Inflammatory macrophage (primary cell): Measurements from ENCODE around the gene PSRC1.
A peak's percentile ranks its signal among the peaks of the same experiment; 100 is the strongest.
"Not testable (repeated sequence)": the region's sequence is repeated elsewhere in the genome, so short reads cannot be mapped to it uniquely, and the experiment has no call there.

Experiments
- DNase-seq, 2 donors: peaks; one replicate each; pipeline ENCODE4 v3.0.0-alpha.2; 2020 to 2022

PSRC1 gene

GRCh38 chr1:109295712-109296415, 12.9 kb upstream of the PSRC1 start:
- DNase-seq: no peak

GRCh38 chr1:109294481-109294880, 11.5 kb upstream of the PSRC1 start:
- peak in 1 of 2 donors; percentile 13 for DNase-seq

- no peak for DNase-seq
Observed at GRCh38 chr1:109293026-109293425, 10.1 kb upstream of the PSRC1 start.

- no peak for DNase-seq
Observed at GRCh38 chr1:109292364-109292763, 9.4 kb upstream of the PSRC1 start.

GRCh38 chr1:109290998-109291397, 8.1 kb upstream of the PSRC1 start:
- DNase-seq: peak; percentile 63 to 77

DNA sequence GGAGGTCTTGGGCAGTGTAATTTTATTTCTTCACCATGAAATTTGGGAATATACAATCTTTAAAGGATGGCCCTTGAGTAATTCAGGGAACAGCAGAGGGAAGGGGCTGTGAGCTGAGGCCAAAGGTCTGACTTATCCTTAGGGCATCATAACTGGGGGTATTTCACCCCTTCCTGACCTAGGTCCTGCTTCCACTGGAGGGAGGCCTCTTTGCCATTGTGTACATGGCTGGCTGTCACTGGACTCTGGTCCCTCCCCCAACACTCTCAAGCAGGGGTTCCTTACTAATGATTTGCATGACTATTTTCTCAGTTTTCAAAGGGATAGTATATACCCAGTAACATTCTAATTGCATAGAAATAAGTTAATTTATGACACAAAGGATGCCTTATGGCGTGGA, 7.2 kb upstream of the PSRC1 start:
- no peak for DNase-seq

DNA sequence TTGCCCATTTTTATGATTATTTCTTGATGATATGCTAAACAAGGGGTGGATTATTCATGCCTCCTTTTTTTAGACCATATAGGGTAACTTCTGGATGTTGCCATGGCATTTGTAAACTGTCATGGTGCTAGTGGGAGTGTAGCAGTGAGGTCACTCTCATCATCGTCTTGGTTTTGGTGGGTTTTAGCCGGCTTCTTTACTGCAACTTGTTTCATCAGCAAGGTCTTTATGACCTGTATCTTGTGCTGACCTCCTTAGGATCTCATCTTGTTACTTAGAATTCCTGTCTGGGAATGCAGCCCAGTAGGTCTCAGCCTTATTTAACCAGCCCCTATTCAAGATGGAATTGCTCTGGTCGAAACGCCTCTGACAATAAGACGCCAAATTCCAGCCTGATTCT, 3.8 kb upstream of the PSRC1 start:
- not testable (repeated sequence) for DNase-seq

GRCh38 chr1:109283748-109284600, 1.0 kb upstream of the PSRC1 start:
- DNase-seq: no peak

- DNase-seq: no peak
Observed at GRCh38 chr1:109282497-109282951, 421 bp downstream of the PSRC1 start.

- DNase-seq: peak; percentile 57 to 62
Observed at GRCh38 chr1:109281680-109282496, 1.1 kb downstream of the PSRC1 start.

DNA sequence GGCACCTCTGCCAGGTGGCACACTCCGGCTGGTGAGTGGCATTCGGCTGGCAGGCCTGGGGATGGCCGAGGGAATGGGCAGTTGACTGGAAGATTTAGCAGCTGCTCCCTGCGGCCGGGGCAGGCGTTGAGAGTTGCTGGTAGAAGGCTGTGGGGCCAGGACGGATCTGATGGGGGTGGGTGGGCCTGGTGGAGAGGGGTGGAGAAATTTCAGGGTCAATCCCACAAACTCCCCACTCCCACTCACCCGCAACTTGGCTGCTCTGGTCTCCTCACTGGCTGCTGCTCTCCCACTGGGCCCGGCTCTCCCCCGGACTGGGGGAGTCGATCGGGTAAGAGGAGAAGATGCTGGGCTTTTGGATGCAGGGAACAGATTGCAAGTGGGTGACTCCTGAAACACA, 2.1 kb downstream of the PSRC1 start:
- DNase-seq: no peak

DNA sequence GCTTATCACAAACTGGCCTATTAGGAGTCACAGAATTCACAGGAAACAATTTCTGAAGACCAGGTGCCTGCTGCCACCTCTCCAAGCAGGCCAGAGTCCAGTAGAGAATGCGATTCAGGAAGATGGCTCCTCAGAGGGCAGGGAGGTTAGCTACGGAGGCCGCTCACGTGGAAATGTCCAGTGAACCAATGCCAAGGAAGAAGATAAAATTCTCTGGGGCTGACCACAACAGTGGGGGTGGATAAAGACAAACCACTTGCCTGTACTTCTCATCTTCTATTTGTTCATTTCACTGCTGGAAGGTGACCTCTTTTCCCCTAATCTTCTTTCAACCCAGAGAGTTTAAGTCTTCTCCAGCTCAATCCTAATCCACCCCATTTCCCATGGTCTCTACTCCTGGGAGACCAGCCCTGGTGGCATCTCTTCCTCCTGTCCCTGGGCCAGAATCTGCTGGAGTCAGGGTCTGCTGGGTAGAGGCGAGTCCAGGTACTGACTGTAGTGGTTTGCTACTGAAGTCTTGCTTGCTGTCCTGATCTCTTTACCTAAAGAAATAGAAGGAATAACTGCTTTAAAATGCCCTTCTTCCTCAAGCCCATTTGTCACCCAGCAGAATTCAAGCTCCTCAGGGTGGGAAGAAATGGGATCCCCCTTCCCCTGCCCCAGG, 3.2 kb downstream of the PSRC1 start:
- no peak for DNase-seq

- peak; percentile 77 to 81 for DNase-seq
Observed at GRCh38 chr1:109277434-109278204, 5.3 kb downstream of the PSRC1 start.

- DNase-seq: no peak
Observed at GRCh38 chr1:109275706-109276345, 7.1 kb downstream of the PSRC1 start.

- peak in 1 of 2 donors; percentile 37 for DNase-seq
Observed at GRCh38 chr1:109274533-109275476, 8.1 kb downstream of the PSRC1 start.

DNA sequence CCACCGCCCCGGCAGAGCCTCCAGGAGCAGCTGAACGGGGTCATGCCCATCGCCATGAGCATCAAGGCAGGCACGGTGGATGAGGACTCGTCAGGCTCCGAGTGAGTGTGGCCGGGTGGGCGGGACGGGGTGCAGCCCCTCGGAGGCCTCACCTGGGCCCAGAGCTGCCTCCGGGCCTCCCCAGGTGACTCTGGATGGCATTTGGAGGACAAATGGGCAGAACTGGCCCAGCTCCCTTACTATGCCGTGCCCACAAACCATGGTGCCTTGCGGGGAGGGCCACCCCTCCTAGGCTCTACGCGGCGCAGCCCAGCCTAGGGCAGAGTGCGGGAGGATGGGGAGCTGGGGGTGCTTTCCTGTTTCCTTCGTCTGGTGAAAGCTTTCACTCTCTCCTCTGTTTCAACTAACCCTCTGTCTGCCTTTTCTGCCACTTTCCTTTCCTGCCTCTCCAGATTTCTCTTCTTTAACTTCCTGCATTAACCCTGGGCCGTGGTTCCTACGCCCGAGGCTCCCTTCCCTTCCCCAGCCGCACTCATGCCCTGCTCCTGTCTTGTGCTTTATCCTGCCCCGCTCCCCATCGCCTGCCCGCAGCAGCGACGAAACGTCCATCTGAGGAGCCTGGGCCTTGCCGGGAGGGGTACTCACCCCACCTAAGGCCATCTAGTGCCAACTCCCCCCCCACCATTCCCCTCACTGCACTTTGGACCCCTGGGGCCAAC, 9.2 kb downstream of the PSRC1 start:
- DNase-seq: peak in 1 of 2 donors; percentile 22

GRCh38 chr1:109272831-109273547, 10.0 kb downstream of the PSRC1 start:
- no peak for DNase-seq

- DNase-seq: no peak
Observed at GRCh38 chr1:109272021-109272799, 10.7 kb downstream of the PSRC1 start.
